GM19395 (cell line): ENCODE data around the gene MORN1.

Source experiments
- ATAC-seq: cut with Tn5 transposase; IDR thresholded peaks from one replicate; pipeline ENCODE4 v1.9.1; 2021; ENCODE audit warnings: mild to moderate bottlenecking, moderate library complexity; ENCODE audit not compliant: unreplicated experiment

The MORN1 gene

DNA sequence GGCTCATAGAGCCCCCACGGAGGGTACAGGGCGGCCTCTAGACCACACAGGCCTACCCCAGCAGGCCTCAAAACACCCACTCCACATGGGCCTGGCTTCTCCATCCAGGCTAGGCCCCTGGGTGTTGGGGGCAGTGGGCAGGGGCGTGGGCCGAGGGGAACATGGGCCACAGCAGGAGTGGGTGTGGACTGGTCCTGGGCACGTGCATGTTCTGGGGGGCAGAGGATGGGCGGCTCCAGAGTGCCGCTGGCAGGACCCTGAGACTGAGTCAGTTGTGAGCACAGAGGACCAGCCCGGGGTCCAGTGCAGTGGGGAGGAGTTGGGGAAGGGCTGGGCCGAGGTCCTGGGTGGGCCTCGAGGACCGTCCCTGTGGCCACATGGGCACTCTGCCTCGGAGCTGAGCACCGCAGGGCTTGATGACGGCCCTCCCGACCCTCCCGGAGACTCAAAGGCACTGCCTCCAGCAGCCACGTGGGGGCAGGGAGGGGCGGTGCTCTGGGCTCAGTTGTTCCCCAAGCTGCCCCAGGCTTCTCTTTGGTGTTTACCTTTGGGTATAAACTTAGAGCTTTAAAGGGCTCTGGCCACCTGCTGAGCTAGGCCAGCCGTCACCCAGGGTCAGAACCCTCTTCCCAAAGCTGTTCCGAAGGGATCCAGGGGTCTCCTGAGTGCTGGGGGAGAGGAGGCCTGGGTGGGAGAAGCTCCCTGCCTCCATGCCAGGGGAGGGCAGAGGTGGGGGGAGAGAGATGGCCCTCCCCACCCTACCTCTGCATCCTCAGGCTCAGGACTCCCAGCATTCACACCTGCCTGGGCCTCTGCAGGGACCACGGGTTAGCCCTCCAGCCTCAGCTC is 79.9 kb downstream of the MORN1 start:
- no peak for ATAC-seq

DNA sequence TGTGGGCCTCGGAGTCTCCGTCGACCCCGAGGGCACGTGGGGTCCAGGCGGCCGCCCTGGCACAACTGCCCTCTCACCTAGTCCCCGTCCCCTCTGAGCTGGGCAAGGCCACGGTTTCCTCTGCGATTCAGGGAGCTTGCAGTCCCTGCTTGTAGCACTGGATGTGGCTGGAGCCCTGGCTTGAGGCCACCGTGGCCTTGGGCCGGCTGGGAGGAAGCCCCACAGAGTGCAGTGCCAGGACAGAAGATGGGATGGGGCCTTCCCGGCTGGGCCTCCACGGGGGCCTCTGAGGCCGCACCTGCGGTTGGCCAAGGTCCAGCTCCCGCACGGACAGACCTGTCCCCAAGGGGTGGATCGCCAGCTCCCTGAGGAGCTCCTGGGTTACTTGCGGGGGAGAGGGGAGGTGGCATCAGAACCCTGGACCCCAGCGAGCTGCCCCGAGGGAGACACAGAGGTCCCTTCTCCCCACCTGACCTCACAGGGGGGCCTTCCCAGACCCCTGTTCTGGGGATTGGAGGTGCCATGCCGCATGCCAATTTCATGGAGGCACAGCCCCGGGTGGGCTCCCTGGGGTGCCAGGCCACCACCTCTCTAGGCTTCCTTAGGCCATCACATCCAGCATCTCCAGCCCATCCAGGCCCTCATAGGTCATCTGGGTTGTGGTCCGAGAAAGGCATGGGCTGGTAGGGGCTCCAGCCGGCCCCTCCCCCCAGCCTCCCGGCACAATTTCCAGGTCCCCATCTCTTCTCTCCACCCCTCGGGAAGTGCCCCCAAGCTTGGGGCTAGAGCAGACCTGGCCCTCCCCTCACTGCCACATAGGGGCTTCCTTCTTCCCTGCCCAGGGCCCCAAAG is 80.8 kb downstream of the MORN1 start:
- no peak for ATAC-seq

DNA sequence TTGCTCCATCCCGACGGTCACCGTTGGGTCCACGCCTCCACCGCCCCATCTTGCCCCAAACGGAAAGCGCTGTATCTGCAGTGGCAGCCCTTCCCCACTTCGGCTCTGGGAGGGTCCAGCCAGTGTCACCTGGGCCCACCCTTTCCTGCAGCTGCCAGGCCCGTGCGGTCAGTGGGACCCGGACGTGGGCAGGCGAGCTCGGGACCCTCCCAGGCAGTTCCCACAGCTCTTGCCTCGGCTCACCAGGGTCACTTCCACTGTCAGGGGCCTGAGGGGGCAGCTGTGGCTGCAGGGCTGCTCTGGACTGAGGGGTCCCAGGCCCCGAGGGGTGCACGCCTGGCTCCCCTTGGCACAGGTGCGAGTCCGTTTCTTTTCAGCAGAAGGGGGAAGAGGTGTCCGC is 82.5 kb downstream of the MORN1 start:
- no peak for ATAC-seq

DNA sequence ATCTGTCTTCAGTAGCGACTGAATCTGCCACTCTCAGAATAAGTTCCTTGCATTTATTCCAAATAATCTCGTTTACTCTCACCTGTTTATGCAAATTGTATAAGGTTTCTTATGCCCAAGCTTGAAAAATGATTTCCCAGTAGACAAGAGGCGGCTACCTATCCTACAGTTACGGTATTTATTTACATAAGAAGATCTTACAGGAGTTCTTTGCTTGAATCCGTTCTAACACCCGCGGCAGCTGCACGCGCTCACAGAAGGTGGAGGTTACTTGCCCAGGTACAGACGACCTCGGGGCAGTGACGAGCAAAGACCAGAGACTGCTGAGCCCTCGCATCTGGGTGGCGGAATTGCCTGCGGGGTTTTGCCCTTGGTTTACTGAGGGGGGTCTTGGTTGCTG is 83.4 kb downstream of the MORN1 start:
- ATAC-seq, result no peak

DNA sequence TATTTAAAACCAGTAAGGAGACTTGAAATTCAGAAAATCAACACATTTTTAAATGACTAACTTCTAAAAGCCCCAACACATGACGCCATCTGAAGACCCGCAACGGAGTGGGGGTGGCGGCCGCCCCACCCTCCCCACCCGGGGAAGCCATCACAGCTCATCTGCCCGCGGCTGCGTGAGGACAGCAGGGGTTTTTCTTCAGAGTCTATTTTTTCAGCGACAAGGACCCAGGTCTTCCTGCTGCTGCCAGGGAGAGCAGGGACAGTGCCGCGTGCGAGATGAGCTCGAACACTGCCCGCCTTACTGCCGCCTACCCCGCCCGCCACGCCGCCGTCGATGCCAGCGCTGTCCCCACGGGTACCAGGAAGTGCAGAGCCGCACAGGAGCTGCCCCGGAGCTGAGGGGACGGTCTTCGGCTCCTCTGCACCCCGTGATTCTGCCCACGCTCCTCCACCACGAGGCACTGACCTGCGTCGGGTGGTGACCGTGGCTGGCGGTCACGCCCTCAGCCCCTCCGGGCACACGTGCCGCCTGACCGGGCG is 84.2 kb downstream of the MORN1 start:
- no peak for ATAC-seq

DNA sequence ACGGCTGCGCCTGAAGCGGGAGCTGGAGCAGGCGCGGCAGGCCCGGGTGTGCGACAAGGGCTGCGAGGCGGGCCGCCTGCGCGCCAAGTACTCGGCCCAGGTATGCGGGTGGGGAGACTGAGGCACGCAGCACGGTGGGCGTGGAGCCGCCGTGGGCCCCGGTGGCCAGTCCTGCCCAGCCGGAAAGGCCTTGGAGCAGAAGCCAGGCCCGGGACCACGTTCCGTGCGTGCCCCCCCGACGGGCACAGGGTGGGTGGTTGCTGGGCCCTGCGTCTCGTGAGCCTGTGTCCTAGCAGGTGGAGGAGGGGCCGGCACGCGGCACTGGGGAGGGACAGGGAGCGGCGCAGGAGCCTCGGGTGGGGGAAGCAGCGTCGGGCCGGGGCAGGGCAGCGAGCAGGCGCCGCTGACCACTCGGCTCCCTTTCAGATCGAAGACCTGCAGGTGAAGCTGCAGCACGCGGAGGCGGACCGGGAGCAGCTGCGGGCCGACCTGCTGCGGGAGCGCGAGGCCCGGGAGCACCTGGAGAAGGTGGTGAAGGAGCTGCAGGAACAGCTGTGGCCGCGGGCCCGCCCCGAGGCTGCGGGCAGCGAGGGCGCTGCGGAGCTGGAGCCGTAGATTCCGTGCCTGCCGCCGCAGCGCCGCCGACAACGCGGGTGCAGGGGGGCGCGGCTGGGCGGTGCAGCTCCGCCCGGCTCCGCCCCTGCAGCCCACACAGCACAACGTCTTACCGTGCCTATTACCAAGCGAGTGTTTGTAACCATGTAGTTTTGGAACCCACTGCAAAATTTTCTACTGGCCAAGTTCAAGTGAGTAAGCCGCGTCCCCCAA is 85.0 kb downstream of the MORN1 start:
- ATAC-seq, result no peak

DNA sequence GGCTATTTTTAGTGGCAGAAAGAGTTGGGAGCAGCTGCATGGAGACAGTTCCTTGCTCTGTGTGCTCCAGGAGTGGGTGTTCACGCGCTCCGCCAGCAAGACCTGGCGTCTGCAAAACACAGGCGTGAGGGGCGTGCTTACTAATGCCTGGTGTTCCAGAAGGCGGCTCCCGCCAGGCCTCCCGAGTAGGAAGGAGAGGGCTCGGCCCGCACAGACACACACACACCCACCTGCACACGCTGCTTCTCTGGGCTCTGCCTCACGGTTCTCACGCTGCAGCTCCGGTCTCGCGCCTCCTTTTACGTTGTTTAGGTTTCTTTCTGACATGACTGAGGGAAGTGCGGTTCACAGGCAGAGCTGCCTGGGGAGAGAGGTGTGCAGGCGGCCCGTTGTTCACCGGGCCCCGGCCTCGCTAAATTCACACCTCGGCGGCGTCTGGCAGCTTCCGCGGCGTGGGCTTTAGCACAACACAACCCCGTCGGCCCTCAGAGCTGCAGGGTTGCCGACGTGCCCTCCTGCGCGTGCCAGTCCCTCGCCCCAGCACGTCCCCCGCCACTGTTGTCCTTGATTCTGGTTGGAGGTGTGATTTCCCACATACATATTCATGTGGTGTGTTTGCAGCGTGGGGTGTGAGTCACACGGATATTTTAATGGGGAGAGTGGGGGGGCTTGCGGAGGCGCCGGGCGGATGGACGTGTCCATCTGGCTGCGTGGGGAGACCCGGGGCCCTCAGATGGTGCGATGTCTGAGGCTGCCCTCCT is 86.3 kb downstream of the MORN1 start:
- no peak for ATAC-seq

DNA sequence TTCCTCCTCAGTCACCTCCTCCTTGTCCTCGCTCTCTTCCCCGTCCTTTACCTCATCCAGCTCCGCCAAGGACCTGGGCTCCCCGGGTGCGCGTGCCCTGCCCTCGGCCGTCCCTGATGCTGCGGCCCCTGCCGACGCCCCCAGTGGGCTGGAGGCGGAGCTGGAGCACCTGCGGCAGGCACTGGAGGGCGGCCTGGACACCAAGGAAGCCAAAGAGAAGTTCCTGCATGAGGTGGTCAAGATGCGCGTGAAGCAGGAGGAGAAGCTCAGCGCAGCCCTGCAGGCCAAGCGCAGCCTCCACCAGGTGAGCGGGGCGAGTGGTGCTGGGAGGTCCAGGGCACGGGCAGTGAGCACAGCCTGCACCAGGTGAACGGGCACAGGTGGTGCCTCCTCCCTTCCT is 87.1 kb downstream of the MORN1 start:
- ATAC-seq, result no peak

DNA sequence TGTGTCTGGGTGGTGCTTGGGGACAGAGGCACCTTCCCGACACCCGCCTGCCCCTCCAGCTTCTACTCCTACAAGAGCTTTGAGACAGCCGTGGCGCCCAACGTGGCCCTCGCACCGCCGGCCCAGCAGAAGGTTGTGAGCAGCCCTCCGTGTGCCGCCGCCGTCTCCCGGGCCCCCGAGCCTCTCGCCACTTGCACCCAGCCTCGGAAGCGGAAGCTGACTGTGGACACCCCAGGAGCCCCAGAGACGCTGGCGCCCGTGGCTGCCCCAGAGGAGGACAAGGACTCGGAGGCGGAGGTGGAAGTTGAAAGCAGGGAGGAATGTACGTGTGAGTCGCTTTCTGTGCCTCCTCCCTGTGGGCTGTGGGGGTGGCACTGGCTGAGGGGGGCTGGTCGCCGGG is 87.6 kb downstream of the MORN1 start:
- ATAC-seq, result no peak

DNA sequence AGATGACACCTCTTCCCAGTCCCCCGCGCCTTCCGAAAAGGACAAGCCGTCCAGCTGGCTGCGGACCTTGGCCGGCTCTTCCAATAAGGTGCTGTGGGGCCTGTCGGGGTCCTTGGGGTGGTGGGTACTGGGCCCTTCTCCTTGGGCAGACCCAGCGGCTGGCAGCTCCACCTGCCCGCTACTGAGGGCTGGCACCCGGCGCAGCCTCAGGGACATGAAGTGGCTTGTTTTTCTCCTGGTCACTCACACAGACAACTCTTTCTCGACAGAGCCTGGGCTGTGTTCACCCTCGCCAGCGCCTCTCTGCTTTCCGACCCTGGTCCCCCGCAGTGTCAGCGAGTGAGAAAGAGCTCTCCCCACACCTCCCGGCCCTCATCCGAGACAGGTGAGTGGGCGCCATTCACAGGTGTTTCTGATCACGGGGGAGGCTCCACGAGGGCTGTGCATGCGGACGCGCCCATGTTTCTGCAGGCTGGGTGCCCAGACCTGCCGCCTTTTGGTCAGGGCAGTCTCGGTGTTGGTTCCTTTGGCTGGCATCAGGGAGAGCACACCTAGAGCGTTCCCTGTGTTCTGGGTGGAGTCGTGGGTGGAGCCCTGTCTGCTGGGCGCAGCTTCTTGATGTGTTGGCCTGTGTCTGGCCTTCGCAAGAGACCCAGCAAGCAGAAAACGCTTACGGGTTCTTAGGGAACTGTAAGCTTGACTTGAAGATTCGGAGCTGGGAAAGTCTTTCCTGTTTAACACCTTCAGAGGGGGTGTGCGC is 88.2 kb downstream of the MORN1 start:
- no peak for ATAC-seq

DNA sequence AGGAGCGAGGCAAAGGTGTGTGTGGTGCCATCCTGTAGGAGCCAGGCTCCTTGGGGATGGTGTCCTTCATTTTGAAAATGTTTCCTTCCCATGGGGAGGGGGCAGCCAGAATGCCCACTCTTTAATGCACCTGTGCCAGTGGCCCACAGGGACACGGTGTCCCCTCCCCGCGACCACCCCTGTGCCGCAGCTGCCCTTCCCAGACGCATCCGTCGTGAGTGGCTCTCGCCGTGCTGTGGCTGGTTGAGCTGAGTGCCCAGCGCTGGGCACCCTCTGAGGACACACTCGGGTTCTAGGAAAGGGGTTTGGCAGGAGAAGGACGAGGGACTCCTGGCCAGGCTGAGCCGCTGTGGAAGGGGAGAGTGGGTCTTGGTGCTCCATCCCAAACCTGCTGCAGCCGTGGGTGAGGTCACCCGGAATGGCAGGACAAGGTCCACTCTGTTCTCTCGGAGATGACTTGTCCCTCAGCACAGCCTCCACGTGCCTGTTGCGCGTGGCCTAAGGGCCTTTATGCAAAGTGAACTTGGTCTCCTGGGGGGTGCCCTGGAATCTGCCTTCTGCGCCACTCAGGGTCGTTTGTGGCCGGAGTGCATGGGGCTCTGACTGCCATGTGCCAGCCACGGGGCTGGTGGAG is 88.9 kb downstream of the MORN1 start:
- ATAC-seq, result no peak

DNA sequence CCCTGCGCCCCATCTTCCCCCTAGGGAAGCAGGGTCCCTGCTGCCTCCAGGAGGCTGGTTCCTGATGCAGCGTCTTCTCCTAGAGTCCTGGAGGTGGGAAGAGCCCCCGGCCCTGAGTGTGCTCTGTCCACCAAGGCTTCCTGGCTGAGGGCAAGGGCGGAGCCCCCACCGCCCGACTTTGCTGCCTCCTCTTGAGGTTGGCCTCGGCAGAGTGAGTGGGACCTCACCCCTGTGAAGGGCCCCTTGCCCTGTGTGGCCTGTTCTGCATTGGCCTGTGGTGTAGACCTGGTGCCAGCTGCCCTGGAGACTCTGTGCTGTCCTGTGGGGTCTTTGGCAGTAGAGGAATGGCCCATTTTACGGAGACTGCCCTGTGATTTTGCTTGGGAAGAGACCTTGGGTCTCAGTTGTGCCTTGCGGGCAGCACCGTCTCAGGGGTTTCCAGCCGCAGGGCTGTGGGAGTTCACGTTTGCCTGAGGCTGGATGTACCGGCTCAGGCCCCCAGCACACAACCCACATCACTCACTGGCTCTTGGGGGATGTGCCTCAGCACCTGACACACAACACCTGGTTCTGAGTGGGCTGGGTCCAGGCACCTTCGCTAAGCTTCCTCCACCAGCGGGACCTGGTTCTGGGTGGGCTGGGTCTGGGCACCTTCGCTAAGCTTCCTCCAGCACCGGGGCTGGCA is 89.6 kb downstream of the MORN1 start:
- no peak for ATAC-seq

DNA sequence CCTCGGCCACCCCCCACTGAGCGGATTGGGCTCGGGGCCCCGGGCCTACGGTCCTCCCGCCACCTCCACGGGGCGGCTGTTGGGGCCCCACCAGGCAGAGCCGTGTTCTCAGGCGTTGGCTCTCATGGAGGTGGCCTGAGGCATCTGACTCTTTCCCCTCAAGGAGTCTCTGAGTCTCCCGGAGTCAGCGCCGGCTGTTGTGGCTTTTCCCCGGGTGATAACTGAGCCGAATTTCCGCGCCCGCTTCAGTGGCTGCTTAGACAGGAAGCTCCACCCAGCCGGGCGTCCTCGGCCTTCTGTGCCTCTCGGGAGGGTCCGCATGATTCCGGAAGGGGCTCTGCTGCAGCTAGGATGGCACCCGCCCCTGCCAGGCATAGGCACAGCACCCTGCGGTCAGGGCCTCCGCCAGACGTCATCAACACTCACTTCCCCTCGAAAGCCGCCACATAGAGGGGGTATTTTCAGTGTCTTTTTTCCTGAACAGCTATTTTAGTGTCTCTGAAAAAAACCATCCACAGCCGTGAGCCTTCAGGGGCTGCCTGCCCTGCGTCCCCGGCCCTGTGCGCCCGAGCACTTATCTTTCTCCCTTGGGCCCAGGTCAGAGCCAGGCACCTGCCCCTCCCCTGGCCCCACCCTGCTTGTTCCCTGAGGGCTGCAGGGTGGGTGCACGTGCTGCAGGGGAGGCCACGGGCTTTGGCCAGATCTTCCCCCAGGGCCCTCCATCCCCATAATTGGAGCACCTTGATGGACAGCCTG is 90.3 kb downstream of the MORN1 start:
- ATAC-seq, result peak; percentile 56

DNA sequence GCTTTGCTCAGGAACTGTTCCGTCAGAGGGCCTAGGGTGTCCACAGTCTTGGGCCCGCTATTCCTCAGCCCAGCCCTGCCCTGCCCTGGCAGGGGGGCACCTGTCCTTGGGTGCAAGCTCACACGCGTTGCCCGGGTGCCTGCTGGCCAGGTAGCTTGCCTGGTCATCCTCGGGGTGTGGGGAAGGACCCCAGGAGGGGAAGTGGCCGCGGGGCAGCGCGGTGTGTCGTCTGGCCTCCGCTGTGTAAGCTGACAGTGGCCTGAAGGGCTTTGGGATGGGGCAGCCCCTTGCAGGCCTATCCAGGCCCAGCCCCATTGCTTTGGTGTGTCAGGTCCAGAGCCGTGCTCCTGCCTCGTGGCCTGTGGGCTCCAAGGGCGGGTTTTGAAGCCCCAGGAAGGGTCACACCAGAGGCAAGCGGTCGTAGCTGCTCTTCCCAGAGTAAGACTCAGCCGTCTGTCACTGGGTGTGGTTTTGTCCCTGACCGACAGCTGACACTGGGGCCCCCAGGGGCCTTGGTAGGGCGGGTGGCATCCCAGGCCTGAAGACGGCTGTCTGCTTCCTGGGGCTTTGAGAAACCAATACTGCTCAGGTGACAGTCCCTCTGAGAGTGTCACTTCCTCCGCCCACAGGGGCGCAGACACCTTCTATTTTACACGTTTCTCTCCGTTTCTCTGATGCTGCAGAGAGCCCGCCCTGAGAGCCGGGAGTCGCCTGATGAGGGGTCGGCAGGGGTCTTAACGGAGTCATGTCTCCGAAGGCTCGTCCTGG is 91.2 kb downstream of the MORN1 start:
- peak; percentile 87 for ATAC-seq

DNA sequence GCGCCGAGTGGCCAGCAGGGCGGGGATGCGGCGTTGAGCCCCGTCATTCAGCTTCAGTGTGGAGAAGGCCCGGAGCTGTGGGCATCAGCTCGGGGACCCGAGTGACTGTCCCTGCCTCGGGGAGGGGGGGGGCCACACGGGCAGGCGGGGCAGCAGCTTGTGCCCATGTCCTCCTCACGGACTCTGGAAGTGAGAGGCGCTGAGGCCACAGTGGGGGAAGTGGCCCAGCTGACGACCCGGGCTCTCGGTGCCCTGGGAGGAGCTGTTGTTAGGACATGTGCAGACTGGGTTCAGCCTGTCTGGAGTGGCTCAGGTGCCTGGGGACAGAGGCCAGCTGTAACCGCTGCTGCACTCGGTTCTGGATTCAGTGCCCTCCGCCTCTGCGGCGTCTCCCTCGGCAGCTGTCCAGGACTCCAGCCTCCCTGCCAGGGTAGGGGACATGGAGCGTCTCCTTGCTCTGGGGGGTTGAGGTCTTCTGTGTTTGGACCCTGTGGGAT is 92.2 kb downstream of the MORN1 start:
- ATAC-seq, result no peak

DNA sequence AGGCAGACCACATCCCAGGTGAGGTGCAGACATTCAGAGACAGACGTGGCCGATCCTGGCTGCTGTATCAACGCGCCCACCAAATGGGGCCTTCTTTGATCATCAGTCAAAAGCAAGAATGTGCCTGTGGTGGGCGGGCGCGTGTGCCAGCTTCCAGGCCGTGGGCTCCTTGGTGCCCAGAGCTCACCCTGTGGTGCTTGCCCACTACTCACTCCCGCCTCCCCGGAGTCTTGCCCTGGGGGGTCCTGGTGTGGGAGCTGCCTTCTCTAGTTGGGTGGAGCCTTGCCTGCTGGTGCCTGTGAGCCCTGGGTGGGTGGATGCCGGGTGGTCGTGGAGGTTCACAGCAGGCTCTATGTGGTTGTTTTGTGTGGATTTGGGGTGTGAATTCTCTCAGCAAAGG is 92.7 kb downstream of the MORN1 start:
- no peak for ATAC-seq
